Suprapubic skin (tissue), 4 donors: ENCODE results near the gene RPS6KA2.

Experiments used
- POLR2A ChIP-seq, 2 donors: fragments of 450-650 bp; IDR thresholded peaks; one replicate each; pipeline ENCODE4 v1.6.1; 2017; ENCODE audit warnings: antibody characterized with exemption in 2 of 2, mild to moderate bottlenecking in 2 of 2, moderate library complexity in 2 of 2
- POLR2AphosphoS5 ChIP-seq, 3 donors: sonication (generic); formaldehyde crosslinking; IDR thresholded peaks; one replicate each; pipeline ENCODE4 v1.6.1; 2017; ENCODE audit warnings: antibody characterized with exemption in 3 of 3
- TF ChIP-seq, protein P1 (sequence below), 2 donors: fragments of 200-600 bp in 1 of 2; fragments of 450-650 bp in 1 of 2; sonication (generic) in 1 of 2; IDR thresholded peaks; one replicate each; pipeline ENCODE4 v1.5.1; 2016 to 2019; ENCODE audit warnings: antibody characterized with exemption in 2 of 2, mild to moderate bottlenecking in 1 of 2, moderate library complexity in 1 of 2

DNA sequence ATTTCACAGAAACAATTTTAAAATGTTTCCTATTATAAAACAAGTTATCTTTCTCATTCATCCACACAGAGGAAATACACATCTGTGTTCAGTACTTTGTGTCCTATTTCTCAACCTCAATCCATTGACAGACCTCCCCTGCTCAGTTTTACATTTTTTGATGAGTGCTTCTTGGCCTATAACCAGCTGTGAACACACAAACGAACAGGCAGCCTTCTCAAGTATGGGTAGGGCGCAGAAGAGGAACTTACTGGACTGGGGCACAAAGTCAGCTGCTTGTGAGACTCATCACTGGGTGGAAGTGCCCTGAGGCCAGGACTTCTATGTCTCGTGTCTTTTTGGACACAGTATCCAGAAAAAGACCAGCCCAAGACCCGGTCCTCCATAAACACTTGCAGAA lies 2.8 kb downstream of the RPS6KA2 start:
- TF ChIP-seq, protein P1, sequence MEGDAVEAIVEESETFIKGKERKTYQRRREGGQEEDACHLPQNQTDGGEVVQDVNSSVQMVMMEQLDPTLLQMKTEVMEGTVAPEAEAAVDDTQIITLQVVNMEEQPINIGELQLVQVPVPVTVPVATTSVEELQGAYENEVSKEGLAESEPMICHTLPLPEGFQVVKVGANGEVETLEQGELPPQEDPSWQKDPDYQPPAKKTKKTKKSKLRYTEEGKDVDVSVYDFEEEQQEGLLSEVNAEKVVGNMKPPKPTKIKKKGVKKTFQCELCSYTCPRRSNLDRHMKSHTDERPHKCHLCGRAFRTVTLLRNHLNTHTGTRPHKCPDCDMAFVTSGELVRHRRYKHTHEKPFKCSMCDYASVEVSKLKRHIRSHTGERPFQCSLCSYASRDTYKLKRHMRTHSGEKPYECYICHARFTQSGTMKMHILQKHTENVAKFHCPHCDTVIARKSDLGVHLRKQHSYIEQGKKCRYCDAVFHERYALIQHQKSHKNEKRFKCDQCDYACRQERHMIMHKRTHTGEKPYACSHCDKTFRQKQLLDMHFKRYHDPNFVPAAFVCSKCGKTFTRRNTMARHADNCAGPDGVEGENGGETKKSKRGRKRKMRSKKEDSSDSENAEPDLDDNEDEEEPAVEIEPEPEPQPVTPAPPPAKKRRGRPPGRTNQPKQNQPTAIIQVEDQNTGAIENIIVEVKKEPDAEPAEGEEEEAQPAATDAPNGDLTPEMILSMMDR (IDR thresholded peaks at IDR 0.05) = no peak
- TF ChIP-seq POLR2A (IDR thresholded peaks at IDR 0.05) (no peak), POLR2AphosphoS5 (IDR thresholded peaks at IDR 0.05) (peak in 2 of 3 donors; percentile 53 to 85)
